Measurements from ENCODE around the gene CRELD2.

The CRELD2 gene

DNA sequence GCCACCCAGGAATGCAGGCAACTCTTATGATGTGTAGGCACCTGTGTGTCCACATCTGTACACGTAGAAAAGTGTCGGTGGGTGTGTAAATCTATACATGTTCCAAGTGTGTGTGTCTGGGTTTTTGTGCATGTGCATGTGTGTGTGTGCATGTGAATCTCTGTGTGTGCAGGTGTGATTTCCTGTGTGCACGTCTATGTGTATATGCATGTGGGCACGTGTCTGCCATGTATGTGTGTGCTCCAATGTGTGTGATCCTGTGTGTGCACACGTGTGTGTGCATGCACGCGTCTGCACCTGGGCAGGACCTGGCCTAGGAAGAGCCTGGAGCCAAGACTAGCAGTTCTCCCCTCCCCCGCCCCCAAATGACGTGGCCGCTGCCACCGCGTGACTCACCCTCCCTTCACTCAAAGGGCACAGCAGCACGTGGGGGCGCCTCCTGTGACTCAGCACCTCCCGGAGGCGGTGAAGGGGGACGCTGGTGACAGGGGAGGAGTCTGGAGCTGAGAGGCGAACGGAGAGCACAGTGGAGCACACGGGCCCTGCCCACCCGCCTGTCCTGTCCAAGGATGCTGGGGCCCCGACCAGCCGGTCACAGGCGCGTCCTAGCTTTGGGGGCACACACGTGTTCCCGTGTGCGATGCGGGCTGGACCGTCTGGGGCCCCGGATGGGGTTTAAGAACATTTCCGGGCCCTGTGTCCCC, 52.2 kb downstream of the CRELD2 start:
- DNase-seq: peak; percentile 95

DNA sequence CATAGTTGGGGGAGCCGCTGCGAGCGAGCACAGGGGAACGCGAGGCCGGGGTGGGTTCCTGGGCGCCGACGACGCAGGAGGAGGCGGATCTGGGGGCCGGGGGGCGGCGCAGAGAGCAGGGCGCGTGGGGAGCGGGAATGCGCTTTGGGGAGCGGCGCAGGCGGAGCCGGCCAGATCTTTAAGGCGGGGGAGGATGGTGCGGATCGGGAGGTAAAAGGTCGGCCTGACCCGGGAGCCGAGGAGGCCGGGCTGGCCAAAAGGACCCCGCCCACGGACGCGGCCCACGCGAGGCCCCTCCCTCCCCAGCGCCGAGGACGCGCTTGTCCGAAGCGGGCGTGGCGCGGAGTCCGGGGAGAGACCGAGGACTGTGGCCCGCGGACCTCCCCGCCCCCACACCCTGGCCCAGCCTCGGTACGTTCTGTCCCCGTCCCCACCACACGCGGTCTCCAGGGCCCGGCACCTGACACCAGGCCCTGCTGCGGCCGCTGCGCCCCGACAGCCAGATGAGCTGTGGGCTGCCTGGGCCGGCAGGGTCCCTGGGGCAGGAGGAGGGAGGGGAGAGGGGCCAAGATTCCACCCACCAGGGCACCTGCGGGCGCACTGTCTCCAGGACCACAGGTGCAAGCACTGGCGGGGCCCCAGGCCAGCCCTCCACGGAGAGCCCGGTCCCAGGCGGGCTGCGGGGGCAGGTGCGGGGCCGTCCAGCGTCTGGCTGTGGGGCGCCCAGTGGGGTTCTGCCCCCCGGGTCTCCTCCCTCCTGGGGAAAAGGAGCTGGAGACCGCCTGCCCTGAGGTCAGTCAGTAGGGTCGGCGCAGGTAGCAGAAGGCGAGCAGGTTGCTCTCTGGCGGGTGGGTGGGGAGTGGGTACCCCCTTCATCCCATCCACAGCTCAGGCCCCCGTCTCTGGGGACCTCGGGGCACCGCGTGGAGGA, 53.1 kb downstream of the CRELD2 start:
- DNase-seq: peak; percentile 75

DNA sequence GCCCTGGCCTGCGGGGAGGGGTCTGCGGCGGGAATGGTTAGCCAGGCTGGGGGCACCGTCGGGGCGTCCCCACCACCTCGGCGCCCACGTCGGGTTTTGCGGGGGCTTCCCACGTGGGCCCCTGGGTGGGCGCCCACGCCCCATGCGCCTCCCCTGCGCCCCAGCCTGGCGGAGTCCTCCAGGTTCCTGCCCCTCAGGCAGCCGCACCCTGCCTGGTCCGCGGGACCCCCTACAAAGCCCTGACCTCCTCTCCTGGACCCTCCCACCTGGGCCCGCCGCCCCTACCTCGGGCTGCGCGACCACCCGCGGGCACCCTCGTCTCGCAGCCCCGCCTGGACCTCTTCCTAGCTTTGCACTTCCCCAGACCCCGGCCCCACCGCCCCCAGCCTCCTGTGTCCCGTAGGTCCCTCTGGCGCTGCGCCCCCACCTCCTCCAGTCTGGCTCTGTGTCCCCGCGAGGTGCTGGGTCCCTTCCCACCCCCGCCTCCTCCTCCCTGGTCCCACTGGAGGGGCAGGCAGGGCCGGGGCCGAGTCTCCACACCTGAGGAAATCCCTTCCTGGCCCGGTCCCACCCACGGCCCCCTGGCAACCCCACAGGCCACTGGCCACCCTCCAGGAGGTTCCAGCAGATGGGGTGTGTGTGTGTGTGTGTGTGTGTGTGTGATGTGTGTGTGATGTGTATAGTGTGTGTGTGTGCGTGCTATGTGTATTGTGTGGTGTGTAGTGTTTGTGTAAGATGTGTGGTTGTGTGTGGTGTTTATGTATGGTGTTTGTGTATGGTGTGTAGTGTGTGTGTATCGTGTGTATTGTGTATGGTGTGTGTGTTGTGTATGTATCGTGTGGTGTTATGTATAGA, 54.0 kb downstream of the CRELD2 start:
- DNase-seq: no peak

- DNase-seq: no peak
Measured at GRCh38 chr22:49973018-49973961, 54.9 kb downstream of the CRELD2 start.

GRCh38 chr22:49975543-49976389, 57.3 kb downstream of the CRELD2 start:
- peak; percentile 47 for DNase-seq

GRCh38 chr22:49976439-49977175, 58.2 kb downstream of the CRELD2 start:
- DNase-seq: peak; percentile 64

Measured in activated T-cell treated with anti-CD3 and anti-CD28 coated beads for 4 hours (primary cell).